B cell (primary cell): ENCODE results near the gene PARK7. TPM values are rescaled to one million over a fixed set of nuclear protein-coding genes. Genes with fewer than 3 reads are reported as not detected.
"Not testable (repeated sequence)": the region's sequence is repeated elsewhere in the genome, so short reads cannot be mapped to it uniquely, and the experiment has no call there.

Source experiments
- ATAC-seq: fragments of 200-7000 bp; cut with Tn5 transposase; one replicate; pipeline ENCODE4 v1.10.0; 2021; ENCODE audit warnings: low read depth, mild to moderate bottlenecking, moderate number of reproducible peaks, moderate library complexity
- CTCF ChIA-PET: fragments of 350-600 bp; sonication (Branson Sonifier 250); formaldehyde crosslinking; loops from one replicate; lab custom pipeline; 2021; ENCODE audit warnings: antibody characterized with exemption, inconsistent platforms; lab: Charles Lee
- POLR2A ChIA-PET: fragments of 350-600 bp; sonication (Branson Sonifier 250); formaldehyde crosslinking; loops from one replicate; lab custom pipeline; 2021; ENCODE audit warnings: antibody characterized with exemption; lab: Charles Lee
- DNase-seq: peaks from one replicate; pipeline ENCODE4 v3.0.0; 2013
- H2AFZ ChIP-seq: 2 replicates; pipeline ENCODE4 v1.6.1; 2012; ENCODE audit warnings: mild to moderate bottlenecking, low read depth, low read length; ENCODE audit not compliant: insufficient read depth, poor library complexity, severe bottlenecking
- H3K27ac ChIP-seq, 2 donors: 1 replicate in 1 of 2; 2 replicates in 1 of 2; pipeline ENCODE4 v1.5.1; 2012 to 2013; ENCODE audit warnings: low read length in 2 of 2, mild to moderate bottlenecking in 2 of 2, moderate library complexity in 1 of 2
- H3K27me3 ChIP-seq, 4 experiments: fragments of 200-600 bp in 1 of 4; sonication (generic) in 1 of 4; replicated peaks in 1 of 4; 1 replicate in 2 of 4; 2 replicates in 2 of 4; pipeline versions ENCODE4 v1.6.1 to v1.7.0; 2013 to 2016; ENCODE audit warnings: low read length in 3 of 4, mild to moderate bottlenecking in 2 of 4, mixed read lengths in 1 of 4, moderate library complexity in 1 of 4; ENCODE audit not compliant: insufficient read depth in 4 of 4, control insufficient read depth in 3 of 4; ENCODE audit errors: control extremely low read depth in 1 of 4
- H3K36me3 ChIP-seq, 2 experiments: replicated peaks in 1 of 2; 1 replicate in 1 of 2; 2 replicates in 1 of 2; pipeline versions ENCODE4 v1.6.1 to v1.7.1; 2013; ENCODE audit warnings: low read length in 1 of 2; ENCODE audit not compliant: insufficient read depth in 2 of 2, control insufficient read depth in 1 of 2; ENCODE audit errors: control extremely low read depth in 1 of 2, extremely low read depth in 1 of 2
- H3K4me1 ChIP-seq, 2 donors: fragments of 200-600 bp in 1 of 2; sonication (generic) in 1 of 2; 1 replicate in 1 of 2; 2 replicates in 1 of 2; pipeline versions ENCODE4 v1.5.1 to v1.6.1; 2013 to 2017; ENCODE audit warnings: low read length in 2 of 2; ENCODE audit not compliant: control insufficient read depth in 2 of 2, insufficient read depth in 2 of 2
- H3K4me2 ChIP-seq: replicated peaks from 2 replicates; pipeline ENCODE3; 2012; ENCODE audit warnings: mild to moderate bottlenecking, low read depth, low read length; ENCODE audit not compliant: poor library complexity, severe bottlenecking
- H3K4me3 ChIP-seq, 5 experiments: fragments of 200-600 bp in 1 of 5; sonication (generic) in 1 of 5; 1 replicate in 3 of 5; 2 replicates in 2 of 5; pipeline versions ENCODE4 v1.5.1 to v1.7.0; 2011 to 2016; ENCODE audit warnings: low read length in 4 of 5, mild to moderate bottlenecking in 4 of 5, low read depth in 2 of 5, control low read depth in 1 of 5, moderate library complexity in 1 of 5; ENCODE audit not compliant: insufficient read depth in 1 of 5; ENCODE audit errors: control extremely low read depth in 1 of 5, extremely low read depth in 1 of 5
- H3K79me2 ChIP-seq: fragments of 200-600 bp; sonication (generic); one replicate; pipeline ENCODE4 v1.6.0; 2016; ENCODE audit warnings: low read length; ENCODE audit not compliant: control insufficient read depth, insufficient read depth
- H3K9ac ChIP-seq: fragments of 200-600 bp; sonication (generic); 2 replicates; pipeline ENCODE4 v1.6.1; 2017; ENCODE audit warnings: mild to moderate bottlenecking, low read length, moderate library complexity
- H3K9me3 ChIP-seq, 3 donors: one replicate each; pipeline versions ENCODE4 v1.6.1 to v1.7.1; 2013; ENCODE audit warnings: low read length in 2 of 3; ENCODE audit not compliant: control insufficient read depth in 2 of 3, insufficient read depth in 1 of 3; ENCODE audit errors: control extremely low read depth in 1 of 3
- H4K20me1 ChIP-seq: 2 replicates; pipeline ENCODE4 v1.6.0; 2012; ENCODE audit warnings: mild to moderate bottlenecking, low read length; ENCODE audit not compliant: insufficient read depth, control insufficient read depth, poor library complexity, severe bottlenecking
- H3K27ac Mint-ChIP-seq: one replicate; pipeline ENCODE4 v1.8.0; 2021; ENCODE audit warnings: mixed read lengths
- H3K27me3 Mint-ChIP-seq: one replicate; pipeline ENCODE4 v1.8.0; 2021; ENCODE audit warnings: mixed read lengths
- H3K4me1 Mint-ChIP-seq: one replicate; pipeline ENCODE4 v1.8.0; 2021; ENCODE audit warnings: mixed read lengths
- H3K4me3 Mint-ChIP-seq: one replicate; pipeline ENCODE4 v1.8.0; 2021; ENCODE audit warnings: mixed read lengths
- H3K9me3 Mint-ChIP-seq: one replicate; pipeline ENCODE4 v1.8.0; 2022; ENCODE audit warnings: mixed read lengths; ENCODE audit not compliant: insufficient read depth
- EZH2 ChIP-seq: IDR thresholded peaks from 2 replicates; pipeline ENCODE4 v1.6.1; 2012; ENCODE audit warnings: borderline replicate concordance, low read depth, mild to moderate bottlenecking, moderate library complexity, low read length; ENCODE audit not compliant: insufficient read depth, poor library complexity, severe bottlenecking
- WGBS: methylation state at CpG from one replicate; pipeline ENCODE4 v1.1.5; 2013; ENCODE audit warnings: missing lambda C conversion rate; ENCODE audit not compliant: insufficient coverage; 5-methylcytosine and 5-hydroxymethylcytosine counted together
- intact Hi-C: fragments of 100-400 bp; cut with micrococcal nuclease; formaldehyde crosslinking; loops from one replicate; pipeline ENCODE4 v1.10.0; 2022
- polyA plus RNA-seq: library from polyadenylated mRNA; depleted of rRNA; stranded (reverse); fragments of >200 nt; gene quantifications from 2 replicates; pipeline ENCODE4 v1.2.3, GENCODE V29; 2012
- total RNA-seq, 2 donors: library from RNA; stranded (reverse); fragments of 120-200 nt in 1 of 2; gene quantifications; 1 replicate in 1 of 2; 2 replicates in 1 of 2; pipeline versions ENCODE4 v1.2.3 to v1.2.4, GENCODE V29; 2013 to 2022
- TF ChIP-seq, protein P1 (sequence below): fragments of 200-600 bp; IDR thresholded peaks from one replicate; pipeline ENCODE4 v1.8.0; 2022; ENCODE audit warnings: antibody characterized with exemption, mild to moderate bottlenecking

The PARK7 gene
- total and polyA plus RNA-seq, 2 donors (not counting 1 experiment from before 2014, with no cell fraction given) = 63.9 to 118 TPM

DNA sequence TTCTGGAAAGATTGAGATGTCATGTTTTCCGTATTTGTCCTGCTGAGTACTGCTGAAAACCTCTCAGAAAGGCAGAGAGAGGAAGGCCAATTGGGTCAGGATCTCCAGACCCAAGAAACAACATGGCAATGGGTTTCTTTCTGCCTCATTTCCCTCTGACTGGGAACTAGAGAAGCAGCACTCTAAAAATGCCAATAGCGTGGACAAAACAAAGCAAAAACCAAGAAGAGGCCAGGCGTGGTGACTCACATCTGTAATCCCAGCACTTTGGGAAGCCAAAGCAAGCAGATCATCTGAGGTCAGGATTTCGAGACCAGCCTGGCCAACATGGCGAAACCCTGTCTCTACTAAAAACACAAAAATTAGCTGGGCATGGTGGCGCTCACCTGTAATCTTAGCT, 39.2 kb upstream of the PARK7 start:
- H3K9me3 ChIP-seq = no peaks in the 10 kb centered on the region
- no peak overlapping the region for H3K4me3 ChIP-seq
- Mint-ChIP-seq H3K9me3 (no peaks in the 10 kb centered on the region), H3K4me3 (no peak overlapping the region), H3K27ac (no peak overlapping the region), H3K27me3 (peaks cover 13% of the 10 kb centered on the region), H3K4me1 (no peaks in the 10 kb centered on the region)
- H4K20me1 ChIP-seq = no peaks in the 10 kb centered on the region
- DNase-seq (no peak), ATAC-seq (no peak)
- H3K27ac ChIP-seq = no peak overlapping the region
- no peaks in the 10 kb centered on the region for H3K36me3 ChIP-seq
- no peaks in the 10 kb centered on the region for H3K79me2 ChIP-seq
- ChIA-PET CTCF (interaction anchor here (0.5 kb wide), 2 partner anchors 11 to 18 kb away, joined by 3 read pairs; no protein-coding TSS in a partner anchor), POLR2A (no interaction called here)
- intact Hi-C loops = no loop called here
- H2AFZ ChIP-seq = no peak overlapping the region
- 96% methylated on average over 5 of the region's 6 CpGs for WGBS
- no peaks in the 10 kb centered on the region for H3K4me1 ChIP-seq
- peaks cover 0 to 12% (median under 1%) of the 10 kb centered on the region in 4 experiments for H3K27me3 ChIP-seq
- no peak overlapping the region for H3K4me2 ChIP-seq
- TF ChIP-seq, protein P1, sequence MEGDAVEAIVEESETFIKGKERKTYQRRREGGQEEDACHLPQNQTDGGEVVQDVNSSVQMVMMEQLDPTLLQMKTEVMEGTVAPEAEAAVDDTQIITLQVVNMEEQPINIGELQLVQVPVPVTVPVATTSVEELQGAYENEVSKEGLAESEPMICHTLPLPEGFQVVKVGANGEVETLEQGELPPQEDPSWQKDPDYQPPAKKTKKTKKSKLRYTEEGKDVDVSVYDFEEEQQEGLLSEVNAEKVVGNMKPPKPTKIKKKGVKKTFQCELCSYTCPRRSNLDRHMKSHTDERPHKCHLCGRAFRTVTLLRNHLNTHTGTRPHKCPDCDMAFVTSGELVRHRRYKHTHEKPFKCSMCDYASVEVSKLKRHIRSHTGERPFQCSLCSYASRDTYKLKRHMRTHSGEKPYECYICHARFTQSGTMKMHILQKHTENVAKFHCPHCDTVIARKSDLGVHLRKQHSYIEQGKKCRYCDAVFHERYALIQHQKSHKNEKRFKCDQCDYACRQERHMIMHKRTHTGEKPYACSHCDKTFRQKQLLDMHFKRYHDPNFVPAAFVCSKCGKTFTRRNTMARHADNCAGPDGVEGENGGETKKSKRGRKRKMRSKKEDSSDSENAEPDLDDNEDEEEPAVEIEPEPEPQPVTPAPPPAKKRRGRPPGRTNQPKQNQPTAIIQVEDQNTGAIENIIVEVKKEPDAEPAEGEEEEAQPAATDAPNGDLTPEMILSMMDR = no peak
- TF ChIP-seq EZH2 = no peak
- no peak overlapping the region for H3K9ac ChIP-seq

DNA sequence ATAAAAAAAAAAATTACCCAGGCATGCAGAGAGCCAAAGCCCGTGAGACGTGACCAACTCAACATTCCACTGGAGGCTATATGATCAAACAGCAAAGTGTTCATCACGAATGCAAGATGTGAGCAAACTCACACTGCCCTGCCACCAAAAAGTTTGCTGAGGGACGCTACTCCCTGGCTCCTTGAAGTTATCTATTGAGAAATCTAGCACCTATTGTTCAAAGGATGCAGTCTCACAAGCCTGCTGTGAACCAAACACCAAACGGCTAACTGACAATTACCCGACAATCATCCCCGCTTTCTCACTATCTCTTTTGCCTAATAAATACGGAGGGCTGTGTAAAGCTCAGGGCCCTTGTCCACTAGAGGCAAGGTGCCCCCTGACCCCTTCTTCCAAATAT, 34.5 kb upstream of the PARK7 start:
- CTCF ChIA-PET, H3K4me3 ChIP-seq, H3K4me3 Mint-ChIP-seq, H3K9me3 ChIP-seq, intact Hi-C loops, H3K27ac Mint-ChIP-seq, H3K9me3 Mint-ChIP-seq, DNase-seq, H3K4me2 ChIP-seq, H3K9ac ChIP-seq, H3K79me2 ChIP-seq, H4K20me1 ChIP-seq, ATAC-seq, H2AFZ ChIP-seq, H3K4me1 Mint-ChIP-seq, H3K36me3 ChIP-seq, H3K27me3 ChIP-seq, POLR2A ChIA-PET, H3K27ac ChIP-seq: not testable (repeated sequence)
- WGBS = 90% methylated on average over 5 of the region's 8 CpGs
- H3K27me3 Mint-ChIP-seq = peaks cover 16% of the 10 kb centered on the region
- peaks cover 12 to 16% of the 10 kb centered on the region in 2 donors for H3K4me1 ChIP-seq
